Stromal cell of bone marrow (primary cell): ENCODE measurements around the gene CNTROB.

Experiments
- DNase-seq: peaks from one replicate; pipeline ENCODE4 v3.0.0-alpha.2; 2012; ENCODE audit warnings: low read depth

CNTROB gene

GRCh38 chr17:7903154-7904103 is 28.6 kb upstream of the CNTROB start:
- no peak for DNase-seq

DNA sequence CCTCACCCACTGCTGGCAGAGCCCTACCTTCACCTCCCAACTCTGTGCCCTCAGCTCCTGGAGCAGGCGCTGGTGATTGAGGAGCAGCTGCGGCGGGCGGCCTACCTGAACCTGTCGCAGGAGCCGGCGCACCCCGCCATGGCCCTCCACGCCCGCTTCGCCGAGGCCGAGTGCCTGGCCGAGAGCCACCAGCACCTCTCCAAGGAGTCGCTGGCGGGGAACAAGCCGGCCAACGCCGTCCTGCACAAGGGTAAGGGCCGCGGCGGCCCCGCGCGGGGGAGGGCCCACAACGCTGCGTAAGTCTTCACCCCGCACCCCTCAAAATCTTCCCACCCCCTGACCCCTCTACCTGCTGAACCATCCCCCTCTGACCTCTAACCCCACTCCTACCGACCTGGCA is 22.9 kb upstream of the CNTROB start:
- no peak for DNase-seq

DNA sequence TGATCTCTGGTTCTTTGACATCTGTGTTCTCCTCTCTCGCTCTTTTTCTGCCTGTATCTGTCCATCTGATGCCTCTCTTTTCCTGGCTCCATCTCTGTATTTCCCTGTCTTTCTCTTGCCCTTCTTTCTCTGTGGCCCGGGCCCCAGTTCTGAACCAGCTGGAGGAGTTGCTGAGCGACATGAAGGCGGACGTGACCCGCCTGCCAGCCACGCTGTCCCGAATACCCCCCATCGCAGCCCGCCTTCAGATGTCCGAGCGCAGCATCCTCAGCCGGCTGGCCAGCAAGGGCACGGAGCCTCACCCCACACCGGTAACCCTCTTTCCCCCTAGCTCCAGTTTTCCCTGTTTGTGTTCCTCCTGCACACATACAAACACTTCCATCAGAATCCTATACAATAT is 21.7 kb upstream of the CNTROB start:
- DNase-seq, result no peak

- DNase-seq, result no peak
These were observed 21.3 kb upstream of the CNTROB start for GRCh38 chr17:7910711-7911110.

DNA sequence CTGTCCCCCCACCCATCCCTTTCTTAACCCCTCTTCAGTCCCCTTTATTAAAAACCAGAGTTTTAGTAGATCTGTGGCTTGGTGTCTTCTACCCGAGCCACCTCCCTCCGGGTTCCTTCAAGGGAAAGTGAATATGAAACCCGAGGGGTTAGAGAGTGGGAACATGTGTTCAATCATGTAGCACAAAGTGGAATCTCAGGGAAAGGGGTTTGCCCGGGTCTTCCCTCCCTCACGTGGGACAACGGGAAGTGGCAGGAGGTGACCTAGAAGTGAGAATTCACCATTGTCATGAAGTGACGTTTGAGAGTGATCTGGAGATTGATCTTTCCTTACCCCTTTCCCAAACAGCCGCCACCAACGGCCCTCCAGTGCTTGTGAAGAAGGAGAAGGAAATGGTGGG is 20.9 kb upstream of the CNTROB start:
- DNase-seq, result no peak

- peak; percentile 61 for DNase-seq
These were observed 19.0 kb upstream of the CNTROB start for GRCh38 chr17:7912927-7913524.

DNA sequence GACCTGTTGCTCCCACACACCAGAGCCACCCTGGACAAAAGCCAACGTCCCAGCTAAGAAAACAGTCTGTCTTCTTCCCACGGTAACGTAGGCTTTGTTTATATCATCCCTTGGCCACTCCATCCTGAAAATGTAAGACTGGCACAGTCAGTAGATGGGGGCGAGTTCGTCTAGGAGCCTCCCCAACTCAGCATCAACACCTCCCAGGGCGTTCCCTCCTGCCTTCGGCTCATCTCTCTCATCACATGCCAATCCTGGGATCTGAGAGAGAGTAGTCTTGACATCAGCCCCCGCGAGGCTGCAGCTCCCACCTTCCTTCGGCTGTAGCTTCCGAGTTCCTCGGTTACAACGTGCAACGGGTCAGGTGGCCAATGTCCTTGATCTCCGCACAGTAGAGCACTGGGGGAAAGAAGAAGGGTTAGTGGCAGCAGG is 16.8 kb upstream of the CNTROB start:
- DNase-seq, result no peak

DNA sequence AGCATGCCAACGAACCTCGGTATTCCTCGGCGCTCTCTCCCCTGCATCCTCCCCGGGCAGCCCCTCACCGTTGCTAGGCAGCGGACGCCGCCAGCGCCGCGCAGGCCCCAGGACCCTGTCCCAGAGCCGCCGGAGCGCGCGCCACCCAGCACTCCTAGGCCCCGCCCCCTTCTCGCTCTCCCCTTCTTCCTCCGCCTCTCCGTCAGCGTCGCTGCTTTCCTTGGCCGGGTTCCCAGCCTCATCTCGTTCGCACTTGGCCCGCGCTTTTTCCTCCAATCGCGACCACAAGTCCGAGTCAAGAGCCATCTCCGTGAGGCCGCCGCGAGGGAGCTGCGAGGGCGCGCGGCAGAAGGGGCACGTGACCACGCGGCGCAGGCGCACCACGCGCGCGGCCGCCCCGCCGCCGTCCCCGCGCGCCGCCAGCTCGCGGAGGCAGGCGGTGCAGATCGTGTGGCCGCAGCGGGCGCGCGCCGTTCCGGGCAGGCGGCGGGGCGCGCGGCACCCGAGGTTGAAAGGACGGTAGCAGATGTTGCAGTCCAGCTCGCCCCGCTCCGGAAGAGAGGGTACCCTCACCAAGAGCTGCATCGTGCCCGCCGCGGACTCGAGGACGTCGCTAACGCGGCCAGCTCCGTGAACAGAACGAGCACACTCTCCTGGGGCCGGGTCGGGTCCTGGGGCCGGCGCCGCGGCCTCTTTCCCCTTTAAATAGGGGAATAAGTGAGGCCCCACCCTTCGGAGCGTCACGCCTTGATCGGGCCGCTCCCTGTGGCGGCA is 16.2 kb upstream of the CNTROB start, which contains the start of gene RNF227:
Gene RNF227, minus strand, starts transcription at position 679 of the 774 bp plus-strand sequence. Its CDS starts 94 bp downstream, at position 585.
- peak; percentile 93 for DNase-seq

- DNase-seq, result no peak
These were observed 15.7 kb upstream of the CNTROB start for GRCh38 chr17:7916385-7916682.

DNA sequence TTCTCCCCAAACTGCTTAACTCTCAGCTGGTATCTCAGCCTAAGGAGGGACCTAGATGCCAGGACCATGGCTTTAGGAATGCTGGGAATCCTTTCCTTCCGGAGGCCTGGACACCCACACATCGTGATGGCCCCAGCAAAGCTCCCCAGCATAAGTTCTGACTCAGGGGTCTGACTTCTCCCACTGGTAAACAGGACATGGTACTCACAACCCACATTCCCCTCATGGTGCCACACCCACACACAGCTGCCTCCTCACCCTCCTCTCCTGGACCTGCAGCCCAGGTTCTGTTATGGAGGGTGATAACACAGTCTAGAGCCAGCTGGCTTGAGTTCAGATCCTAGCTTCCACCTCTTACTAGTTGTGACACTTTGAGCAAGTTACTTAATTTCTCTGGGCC is 15.2 kb upstream of the CNTROB start:
- no peak for DNase-seq

- no peak for DNase-seq
These were observed 9.6 kb upstream of the CNTROB start for GRCh38 chr17:7922269-7922844.

GRCh38 chr17:7922845-7923628 is 9.0 kb upstream of the CNTROB start:
- DNase-seq, result peak; percentile 61

- no peak for DNase-seq
These were observed 4.4 kb upstream of the CNTROB start for GRCh38 chr17:7927596-7927995.

- no peak for DNase-seq
These were observed 2.6 kb upstream of the CNTROB start, which contains the start of gene KCNAB3 for GRCh38 chr17:7929158-7930023. TSS of gene KCNAB3 (minus strand) at chr17:7929856. CDS start at chr17:7929435, 421 bp downstream.

- no peak for DNase-seq
These were observed 970 bp upstream of the CNTROB start for GRCh38 chr17:7930841-7931631.

- no peak for DNase-seq
These were observed 481 bp downstream of the CNTROB start for GRCh38 chr17:7932483-7932891.

- peak; percentile 44 for DNase-seq
These were observed 943 bp downstream of the CNTROB start for GRCh38 chr17:7932949-7933348.

DNA sequence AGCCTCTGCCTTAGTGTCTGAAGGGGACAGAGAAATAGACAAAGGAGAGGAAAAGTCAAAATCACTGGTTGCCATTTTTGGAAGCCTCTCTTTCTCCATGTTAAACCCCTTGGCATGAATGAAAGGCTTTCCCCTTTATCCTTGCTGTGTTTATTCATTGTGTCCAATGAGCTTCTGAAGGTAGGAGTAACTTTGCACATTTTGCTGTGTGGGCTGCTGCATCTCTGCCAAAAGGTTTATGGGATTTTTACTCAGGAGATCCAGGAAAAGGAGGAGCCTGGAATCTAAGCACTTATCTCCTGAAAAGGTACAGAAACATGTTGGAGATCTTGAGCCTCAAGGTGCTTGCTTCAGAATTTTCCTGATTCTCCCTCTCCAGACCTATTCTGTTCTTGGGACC is 3.9 kb downstream of the CNTROB start:
- no peak for DNase-seq

GRCh38 chr17:7940034-7940433 is 8.0 kb downstream of the CNTROB start:
- DNase-seq, result no peak

DNA sequence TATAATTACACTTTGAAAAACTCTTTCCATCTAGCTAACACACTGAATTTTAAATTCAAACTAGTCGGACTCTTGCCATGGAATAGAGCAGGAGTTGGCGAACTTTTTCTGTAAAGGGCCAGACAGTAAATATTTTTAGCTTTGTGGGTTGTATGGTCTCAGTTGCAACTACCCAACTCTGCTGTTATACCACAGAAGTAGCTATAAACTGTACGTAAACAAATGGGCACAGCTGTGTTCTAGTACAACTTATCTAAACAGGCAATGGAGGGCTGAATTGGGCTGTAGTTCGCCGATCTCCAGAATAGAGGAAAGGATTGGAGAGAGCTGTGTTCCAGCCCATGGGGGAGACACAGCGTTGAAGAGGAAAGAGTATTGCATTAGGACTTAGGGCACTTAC is 8.7 kb downstream of the CNTROB start:
- DNase-seq, result no peak
